HEK293 (cell line): ENCODE measurements around the gene GPS1.
"Not testable (repeated sequence)": the region's sequence is repeated elsewhere in the genome, so short reads cannot be mapped to it uniquely, and the experiment has no call there.

ENCODE experiments used
- CTCF ChIA-PET: fragments of 350-600 bp; formaldehyde crosslinking; extraction: SDS; loops from one replicate; lab custom pipeline; 2021; ENCODE audit warnings: antibody characterized with exemption; lab: Yijun Ruan, JAX
- POLR2A ChIA-PET: fragments of 300-600 bp; formaldehyde crosslinking; extraction: SDS; loops from one replicate; lab custom pipeline; 2020; ENCODE audit warnings: antibody characterized with exemption, inconsistent platforms; lab: Yijun Ruan, JAX
- H3K27ac ChIP-seq: fragments of 200-500 bp; sonication (Bioruptor generic); 2 replicates; pipeline ENCODE4 v1.5.1; 2014; ENCODE audit warnings: low read depth, low read length, control low read depth, inconsistent platforms; ENCODE audit errors: extremely low read depth
- H3K36me3 ChIP-seq, 2 experiments: fragments of 200-500 bp in 1 of 2; sonication (Bioruptor generic) in 1 of 2; 1 replicate in 1 of 2; 2 replicates in 1 of 2; pipeline ENCODE4 v1.5.1; 2014 to 2017; ENCODE audit warnings: inconsistent platforms in 2 of 2, low read length in 2 of 2; ENCODE audit not compliant: control insufficient read depth in 2 of 2, insufficient read depth in 1 of 2
- H3K4me1 ChIP-seq: fragments of 200-500 bp; sonication (Bioruptor generic); 2 replicates; pipeline ENCODE4 v1.5.1; 2014; ENCODE audit warnings: mild to moderate bottlenecking, low read length, inconsistent platforms; ENCODE audit not compliant: control insufficient read depth, insufficient read depth
- H3K4me3 ChIP-seq: 2 replicates; pipeline ENCODE4 v1.5.1; 2011; ENCODE audit warnings: low read depth, mild to moderate bottlenecking, control low read depth, low read length, moderate library complexity
- H3K9me3 ChIP-seq: fragments of 200-500 bp; sonication (Bioruptor generic); 2 replicates; pipeline ENCODE4 v1.5.1; 2014; ENCODE audit warnings: low read depth, low read length, inconsistent platforms; ENCODE audit not compliant: control insufficient read depth, insufficient read depth
- WT1 ChIP-seq: fragments of 450-650 bp; formaldehyde crosslinking; IDR thresholded peaks from 2 replicates; pipeline ENCODE4 v1.5.1; 2016; ENCODE audit warnings: missing biosample characterization, missing genetic modification characterization
- ZFP69B ChIP-seq: fragments of 450-650 bp; formaldehyde crosslinking; IDR thresholded peaks from 2 replicates; pipeline ENCODE4 v1.5.1; 2016; ENCODE audit warnings: missing biosample characterization, missing genetic modification characterization
- ZNF121 ChIP-seq: fragments of 450-650 bp; formaldehyde crosslinking; IDR thresholded peaks from 2 replicates; pipeline ENCODE4 v1.5.1; 2016; ENCODE audit warnings: missing biosample characterization, missing genetic modification characterization
- ZNF335 ChIP-seq: fragments of 450-650 bp; formaldehyde crosslinking; conservative IDR thresholded peaks from 2 replicates; pipeline ENCODE4 v1.5.1; 2016; ENCODE audit warnings: missing biosample characterization, missing genetic modification characterization
- ZNF366 ChIP-seq: fragments of 450-650 bp; formaldehyde crosslinking; conservative IDR thresholded peaks from 2 replicates; pipeline ENCODE4 v1.5.1; 2016; ENCODE audit warnings: missing biosample characterization, missing genetic modification characterization
- ZNF416 ChIP-seq: fragments of 450-650 bp; formaldehyde crosslinking; IDR thresholded peaks from 2 replicates; pipeline ENCODE4 v1.5.1; 2016; ENCODE audit warnings: missing biosample characterization, missing genetic modification characterization
- ZNF426 ChIP-seq: fragments of 450-650 bp; formaldehyde crosslinking; IDR thresholded peaks from 2 replicates; pipeline ENCODE4 v1.5.1; 2017; ENCODE audit warnings: missing biosample characterization, missing genetic modification characterization, mild to moderate bottlenecking, inconsistent platforms, moderate library complexity
- ZNF518A ChIP-seq: fragments of 450-650 bp; formaldehyde crosslinking; conservative IDR thresholded peaks from 2 replicates; pipeline ENCODE4 v1.5.1; 2016; ENCODE audit warnings: low read depth, missing biosample characterization, missing genetic modification characterization
- ZNF560 ChIP-seq: fragments of 450-650 bp; formaldehyde crosslinking; IDR thresholded peaks from 2 replicates; pipeline ENCODE4 v1.5.1; 2017; ENCODE audit warnings: missing biosample characterization, missing genetic modification characterization, borderline replicate concordance
- ZNF621 ChIP-seq: fragments of 450-650 bp; formaldehyde crosslinking; IDR thresholded peaks from 2 replicates; pipeline ENCODE4 v1.5.1; 2017; ENCODE audit warnings: missing biosample characterization, missing genetic modification characterization
- ZNF654 ChIP-seq: fragments of 450-650 bp; formaldehyde crosslinking; IDR thresholded peaks from 2 replicates; pipeline ENCODE4 v1.5.1; 2016; ENCODE audit warnings: low read depth, missing biosample characterization, missing genetic modification characterization
- ZNF768 ChIP-seq: fragments of 450-650 bp; formaldehyde crosslinking; IDR thresholded peaks from 2 replicates; pipeline ENCODE4 v1.5.1; 2018; ENCODE audit warnings: missing biosample characterization, mild to moderate bottlenecking, missing genetic modification characterization
- ZSCAN23 ChIP-seq: fragments of 450-650 bp; formaldehyde crosslinking; IDR thresholded peaks from 2 replicates; pipeline ENCODE4 v1.5.1; 2016; ENCODE audit warnings: missing biosample characterization, missing genetic modification characterization

Gene GPS1

DNA sequence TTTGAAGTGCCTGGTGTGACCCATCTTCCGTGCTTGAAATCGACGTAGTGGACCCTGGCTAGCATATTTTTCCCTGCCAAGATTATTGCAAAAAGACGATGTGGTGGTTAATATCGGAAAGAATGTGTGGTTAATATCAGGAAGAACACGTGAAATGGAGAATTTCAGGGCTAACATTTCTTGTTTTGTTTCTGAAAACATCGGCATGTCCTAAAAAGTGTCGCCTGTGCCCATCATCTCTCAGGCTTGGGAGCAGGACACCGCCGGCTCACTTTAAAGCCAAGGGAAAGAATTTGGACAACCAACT, 13.9 kb upstream of the GPS1 start:
- Histone ChIP-seq H3K36me3 (peaks cover 0 to 29% of the 10 kb centered on the region in 2 experiments; a peak in 1 of 3 replicates), H3K27ac (no peak overlapping the region), H3K4me1 (peaks cover 10% of the 10 kb centered on the region), H3K9me3 (no peaks in the 10 kb centered on the region), H3K4me3 (no peak overlapping the region)
- TF ChIP-seq ZNF335 (tag by site-specific recombination) (peak; percentile 88), ZFP69B (tag by site-specific recombination) (peak; percentile 11), ZNF518A (no peak), ZNF768 (no peak)
- CTCF ChIA-PET = interaction anchor here (0.6 to 7.2 kb wide), 29 partner anchors 8 to 487 kb away, joined by 3 to 42 read pairs (median 4); partner anchors contain the start of genes CENPX, FASN and LRRC45
- POLR2A ChIA-PET = interaction anchor here (0.6 to 2.7 kb wide), 38 partner anchors 9 to 525 kb away, joined by 3 to 96 read pairs (median 4); partner anchors contain the start of genes ARL16, CENPX, DUS1L and FASN

DNA sequence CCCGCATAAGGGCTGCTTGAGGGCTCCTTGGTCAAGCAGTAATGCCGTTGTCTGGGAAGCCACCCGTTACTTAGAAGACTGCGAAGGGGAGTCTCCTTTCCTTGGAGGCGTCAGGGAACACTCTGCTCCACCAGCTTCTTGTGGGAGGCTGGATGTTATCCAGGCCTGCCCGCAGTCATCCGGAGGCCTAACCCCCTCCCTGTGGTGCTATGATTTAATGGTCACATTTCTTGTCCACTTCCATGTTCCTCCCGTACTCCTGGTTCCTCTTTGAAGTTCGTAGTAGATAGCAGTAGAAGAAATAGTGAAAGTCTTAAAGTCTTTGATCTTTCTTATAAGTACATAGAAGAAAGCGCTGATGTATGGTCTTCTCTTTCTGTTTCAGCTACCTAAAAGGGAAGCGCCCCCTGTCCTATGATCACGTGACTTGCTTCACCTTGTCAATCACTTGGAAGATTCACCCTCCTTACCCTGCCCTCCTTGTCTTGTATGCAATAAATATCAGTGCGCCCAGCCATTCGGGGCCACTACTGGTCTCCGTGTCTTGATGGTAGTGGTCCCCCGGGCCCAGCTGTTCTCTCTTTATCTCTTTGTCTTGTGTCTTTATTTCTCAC, 12.8 kb upstream of the GPS1 start:
- CTCF ChIA-PET = interaction anchor here (0.6 to 7.2 kb wide), 5 partner anchors 16 to 159 kb away, joined by 3 to 42 read pairs (median 5); partner anchors contain the start of genes CENPX and LRRC45
- Histone ChIP-seq H3K36me3 (peaks cover 0 to 20% of the 10 kb centered on the region in 2 experiments; a peak in 1 of 3 replicates), H3K4me1 (peaks cover 10% of the 10 kb centered on the region)
- H3K27ac ChIP-seq, H3K4me3 ChIP-seq, H3K9me3 ChIP-seq: not testable (repeated sequence)
- POLR2A ChIA-PET = interaction anchor here (2.7 kb wide), 1 partner anchor 17 kb away, joined by 96 read pairs; the partner anchor contains the start of genes GPS1 and RFNG

DNA sequence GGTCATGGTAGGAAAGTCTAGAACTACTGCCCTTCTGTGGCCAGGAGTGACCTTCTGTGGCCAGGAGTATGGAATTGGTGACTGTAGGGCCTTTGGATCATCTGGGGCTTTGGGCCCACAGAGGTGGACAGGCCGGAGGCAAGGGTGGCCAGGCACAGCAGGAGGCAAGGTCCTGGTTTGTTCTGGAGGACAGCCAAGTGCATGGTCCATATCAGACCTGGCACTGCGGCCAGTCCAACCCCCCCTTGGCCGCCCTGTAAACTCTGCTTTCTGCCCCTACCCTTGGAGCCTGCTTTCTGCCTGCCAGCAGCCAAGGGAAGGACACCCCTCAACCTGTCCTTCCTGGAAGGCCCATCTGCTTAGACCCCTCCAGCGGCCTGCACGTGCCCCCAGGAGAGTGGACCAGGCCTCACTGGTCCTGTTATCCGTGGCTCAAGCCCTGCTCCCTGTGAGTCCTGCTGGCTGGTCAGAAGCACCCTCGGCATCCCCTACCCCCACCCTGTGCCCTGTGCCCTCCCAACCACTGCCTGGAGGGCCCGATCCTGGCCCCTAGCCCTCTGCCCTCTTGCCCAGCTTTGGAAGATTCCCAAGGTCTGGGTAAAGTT, 11.9 kb upstream of the GPS1 start:
- H3K27ac ChIP-seq = no peak overlapping the region
- no peaks in the 10 kb centered on the region for H3K9me3 ChIP-seq
- ChIA-PET CTCF (interaction anchor here (0.6 to 7.2 kb wide), 3 partner anchors 10 to 114 kb away, joined by 3 to 42 read pairs (median 12); partner anchors contain the start of genes CENPX and LRRC45), POLR2A (interaction anchor here (0.6 to 2.7 kb wide), 4 partner anchors 16 to 185 kb away, joined by 3 to 96 read pairs (median 6); partner anchors contain the start of genes GPS1 and RFNG)
- H3K36me3 ChIP-seq = peaks cover 0 to 19% of the 10 kb centered on the region in 2 experiments; a peak in 1 of 3 replicates
- H3K4me1 ChIP-seq = peaks cover 10% of the 10 kb centered on the region
- H3K4me3 ChIP-seq = no peak overlapping the region
- TF ChIP-seq ZNF366 (tag by site-specific recombination) = no peak

DNA sequence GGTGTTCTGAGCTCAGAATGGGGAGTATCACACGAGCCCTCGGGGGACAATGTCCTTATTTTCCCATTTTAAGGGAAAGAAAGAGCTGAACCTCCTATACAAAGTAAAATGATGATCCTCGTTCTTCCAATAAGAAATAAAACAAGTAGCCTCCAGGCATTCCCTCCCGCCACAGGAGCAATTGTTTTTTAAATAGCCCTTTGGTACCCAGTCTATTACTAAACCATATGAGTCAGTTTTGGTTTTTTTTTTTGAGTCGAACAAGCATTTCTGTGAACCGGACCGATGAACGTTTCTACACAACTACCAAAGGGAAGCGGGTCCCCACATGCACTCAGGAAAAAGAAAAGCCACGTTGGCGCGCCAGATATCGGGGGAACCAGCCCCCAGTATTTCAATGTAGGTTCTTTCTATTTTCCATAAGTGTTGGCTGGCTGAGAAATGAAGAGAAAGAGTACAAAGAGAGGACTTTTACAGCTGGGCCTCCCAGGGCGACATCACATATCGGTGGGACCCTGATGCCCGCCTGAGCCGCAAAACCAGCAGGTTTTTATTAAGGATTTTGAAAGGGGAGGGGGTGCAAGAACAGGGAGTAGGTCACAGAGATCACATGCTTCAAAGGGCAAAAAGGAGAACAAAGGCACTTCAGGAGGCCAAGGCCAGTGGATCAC, 10.4 kb upstream of the GPS1 start:
- H3K4me3 ChIP-seq = no peak overlapping the region
- TF ChIP-seq ZNF654 (no peak), ZSCAN23 (tag by site-specific recombination) (no peak), ZNF560 (tag by site-specific recombination) (no peak), ZNF416 (tag by site-specific recombination) (no peak), ZNF426 (tag by site-specific recombination) (no peak), ZNF621 (tag by site-specific recombination) (no peak), ZNF121 (tag by site-specific recombination) (no peak), WT1 (tag by site-specific recombination) (no peak)
- no peak overlapping the region for H3K27ac ChIP-seq
- ChIA-PET CTCF (interaction anchor here (0.6 to 2.5 kb wide), 5 partner anchors 11 to 269 kb away, joined by 3 to 12 read pairs (median 3); no protein-coding TSS in a partner anchor), POLR2A (interaction anchor here (1.4 to 1.8 kb wide), 2 partner anchors 10 to 19 kb away, joined by 3 to 4 read pairs; partner anchors contain the start of gene RAC3)
- H3K36me3 ChIP-seq = peaks cover 0 to 8% of the 10 kb centered on the region in 2 experiments; a peak in 1 of 3 replicates
- no peaks in the 10 kb centered on the region for H3K9me3 ChIP-seq
- H3K4me1 ChIP-seq = peaks cover 5% of the 10 kb centered on the region; the same call in 1 of the 2 replicates
